GM12874 (cell line): ENCODE data around the gene RTN4R.

Experiments
- CTCF ChIP-seq: IDR thresholded peaks from 2 replicates; pipeline ENCODE4 v1.5.1; 2011; ENCODE audit warnings: low read depth, mild to moderate bottlenecking, control low read depth, low read length, moderate library complexity; ENCODE audit not compliant: insufficient read depth

RTN4R gene

GRCh38 chr22:20234314-20234682, 33.8 kb downstream of the RTN4R start:
- TF ChIP-seq CTCF = no peak

- no peak for TF ChIP-seq CTCF
These were observed 34.5 kb downstream of the RTN4R start for GRCh38 chr22:20233351-20234313.

GRCh38 chr22:20232781-20233180, 35.3 kb downstream of the RTN4R start:
- TF ChIP-seq CTCF = no peak

DNA sequence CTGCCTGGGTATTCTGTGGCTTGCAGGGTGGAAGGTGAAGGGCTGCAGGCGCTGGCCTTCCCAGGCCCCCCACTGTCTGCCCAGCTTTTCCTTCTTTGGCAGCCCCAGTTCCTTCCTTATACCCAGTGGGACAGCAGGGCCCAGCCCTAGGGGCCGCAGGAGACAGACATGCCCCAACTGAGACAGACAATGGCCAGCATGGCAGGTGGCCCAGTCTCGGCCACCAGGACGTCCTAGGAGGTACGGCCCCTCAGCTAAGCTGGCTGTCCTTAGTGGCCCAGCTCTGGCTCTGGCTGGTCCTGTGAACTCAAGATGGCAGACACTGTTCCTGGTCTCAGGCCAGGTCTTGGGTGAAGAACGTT, 35.9 kb downstream of the RTN4R start:
- TF ChIP-seq CTCF = no peak

DNA sequence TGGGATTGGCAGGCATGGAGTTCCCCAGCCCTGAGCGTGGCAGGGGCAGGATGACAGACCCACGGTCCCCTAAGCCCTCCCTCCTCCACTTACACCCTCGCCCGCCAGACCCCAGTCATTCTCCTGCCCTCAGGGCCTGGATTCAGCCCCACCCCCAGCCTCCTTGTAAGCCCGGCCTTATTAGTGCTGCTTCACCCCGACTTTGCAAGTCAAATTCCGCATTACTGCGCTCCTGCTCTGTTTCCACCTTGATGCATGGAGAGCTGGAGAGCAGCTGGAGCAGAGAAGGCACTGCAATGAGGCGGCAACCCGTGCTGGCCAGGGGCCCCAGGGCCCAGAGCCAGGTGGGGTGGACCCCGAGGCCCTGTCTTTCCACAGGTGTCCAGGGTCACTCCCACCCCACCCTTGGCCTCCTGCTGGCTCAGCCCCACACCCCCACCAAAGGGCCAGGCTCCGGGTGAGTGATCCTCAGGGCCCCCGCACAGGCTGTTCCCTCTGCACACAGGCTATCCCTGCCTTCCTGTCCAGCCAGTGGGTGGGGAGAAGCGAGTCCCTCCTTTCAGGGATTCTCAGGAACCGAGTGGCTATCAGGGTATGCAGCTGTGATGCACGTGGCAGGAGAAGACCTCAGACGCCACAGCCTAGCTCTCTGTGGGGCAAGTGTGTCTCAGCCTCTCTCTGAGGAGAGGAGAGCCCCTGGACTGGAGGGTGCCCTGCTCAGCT, 36.4 kb downstream of the RTN4R start:
- TF ChIP-seq CTCF = no peak

GRCh38 chr22:20230777-20231420, 37.2 kb downstream of the RTN4R start:
- TF ChIP-seq CTCF = no peak
